ENCODE results near the gene PSMD1. TPM values are rescaled to one million over a fixed set of nuclear protein-coding genes. Genes with fewer than 3 reads are reported as not detected.

PSMD1 gene
- total and polyA plus RNA-seq, 4 donors: 30.1 to 91.1 (median 56.0) TPM

GRCh38 chr2:231041061-231041689 lies 15.5 kb upstream of the PSMD1 start:
- TF ChIP-seq CTCF (IDR thresholded peaks at IDR 0.05; ENCODE audit: control extremely low read depth, extremely low read depth): no peak
- peaks cover 0 to 6% (median 0%) of the 10 kb centered on the region in 4 donors for H3K9me3 ChIP-seq (ENCODE audit: control insufficient read depth in 4 of 4, insufficient read depth in 3 of 4, low read length in 3 of 4)
- ATAC-seq (ENCODE audit: insufficient read depth, low FRiP score): no peak
- peaks cover 0 to 50% (median 26%) of the 10 kb centered on the region in 3 donors for H3K27me3 ChIP-seq (ENCODE audit: control insufficient read depth in 3 of 3, insufficient read depth in 3 of 3, low read length in 2 of 3)
- 58 to 68% methylated on average over 8 of the region's 8 CpGs for WGBS, 2 donors
- no peaks in the 10 kb centered on the region for H3K36me3 ChIP-seq (ENCODE audit: control insufficient read depth in 4 of 4, insufficient read depth in 4 of 4, low read length in 4 of 4)
- no peak for DNase-seq
- no peak overlapping the region for H3K27ac ChIP-seq (ENCODE audit: low read depth in 1 of 2, low read length in 1 of 2)
- H3K4me1 ChIP-seq (ENCODE audit: control insufficient read depth in 5 of 5, insufficient read depth in 5 of 5, low read length in 5 of 5): peaks cover 0 to 10% (median 0%) of the 10 kb centered on the region in 5 donors
- H3K9ac ChIP-seq (ENCODE audit: insufficient read depth in 1 of 2, low read length in 2 of 2): no peak overlapping the region
- H3K4me3 ChIP-seq: no peak overlapping the region

- no peak for ATAC-seq (ENCODE audit: insufficient read depth, low FRiP score)
- H3K36me3 ChIP-seq (ENCODE audit: control insufficient read depth in 4 of 4, insufficient read depth in 4 of 4, low read length in 4 of 4): no peaks in the 10 kb centered on the region
- 87 to 92% methylated on average over 4 of the region's 4 CpGs for WGBS, 2 donors
- peaks cover 0 to 2% (median 0%) of the 10 kb centered on the region in 4 donors for H3K9me3 ChIP-seq (ENCODE audit: control insufficient read depth in 4 of 4, insufficient read depth in 3 of 4, low read length in 3 of 4)
- H3K27me3 ChIP-seq (ENCODE audit: control insufficient read depth in 3 of 3, insufficient read depth in 3 of 3, low read length in 2 of 3): peaks cover 0 to 32% (median 11%) of the 10 kb centered on the region in 3 donors
- no peaks in the 10 kb centered on the region for H3K4me1 ChIP-seq (ENCODE audit: control insufficient read depth in 5 of 5, insufficient read depth in 5 of 5, low read length in 5 of 5)
- DNase-seq: no peak
- no peak for TF ChIP-seq CTCF (IDR thresholded peaks at IDR 0.05; ENCODE audit: control extremely low read depth, extremely low read depth)
- no peak overlapping the region for H3K9ac ChIP-seq (ENCODE audit: insufficient read depth in 1 of 2, low read length in 2 of 2)
- H3K4me3 ChIP-seq: no peak overlapping the region
- no peak overlapping the region for H3K27ac ChIP-seq (ENCODE audit: low read depth in 1 of 2, low read length in 1 of 2)
Measured at GRCh38 chr2:231043796-231044195, 12.9 kb upstream of the PSMD1 start.

GRCh38 chr2:231046916-231047273 lies 9.8 kb upstream of the PSMD1 start:
- H3K27ac ChIP-seq (ENCODE audit: low read depth in 1 of 2, low read length in 1 of 2): no peak overlapping the region
- no peaks in the 10 kb centered on the region for H3K36me3 ChIP-seq (ENCODE audit: control insufficient read depth in 4 of 4, insufficient read depth in 4 of 4, low read length in 4 of 4)
- peaks cover 0 to 3% (median 3%) of the 10 kb centered on the region in 3 donors for H3K27me3 ChIP-seq (ENCODE audit: control insufficient read depth in 3 of 3, insufficient read depth in 3 of 3, low read length in 2 of 3)
- H3K9ac ChIP-seq (ENCODE audit: insufficient read depth in 1 of 2, low read length in 2 of 2): no peak overlapping the region
- H3K4me3 ChIP-seq: no peak overlapping the region
- TF ChIP-seq CTCF (IDR thresholded peaks at IDR 0.05; ENCODE audit: control extremely low read depth, extremely low read depth): no peak
- ATAC-seq (ENCODE audit: insufficient read depth, low FRiP score) (no peak), DNase-seq (no peak)
- no peaks in the 10 kb centered on the region for H3K9me3 ChIP-seq (ENCODE audit: control insufficient read depth in 4 of 4, insufficient read depth in 3 of 4, low read length in 3 of 4)
- no peaks in the 10 kb centered on the region for H3K4me1 ChIP-seq (ENCODE audit: control insufficient read depth in 5 of 5, insufficient read depth in 5 of 5, low read length in 5 of 5)
- 84 to 99% methylated on average over 5 of the region's 5 CpGs for WGBS, 2 donors

Data from lung (tissue), 12 donors.